GM13977 (cell line): ENCODE results near the gene CCNJL.

ENCODE experiments used
- DNase-seq: peaks from one replicate; pipeline ENCODE4 v3.0.0; 2012; ENCODE audit warnings: low spot score
- in situ Hi-C: fragments of 300-500 bp; cut with MboI; formaldehyde crosslinking; loops from one replicate; pipeline ENCODE4 v1.12.0; 2022; ENCODE audit warnings: low sequenced_read_pairs, low pct_unique_long_range_greater_than_20kb, mixed read lengths, inconsistent platforms; ENCODE audit not compliant: unreplicated experiment
- TF ChIP-seq, protein P1 (sequence below): IDR thresholded peaks from 2 replicates; pipeline ENCODE4 v1.5.1; 2012; ENCODE audit warnings: mild to moderate bottlenecking, control low read depth; ENCODE audit not compliant: insufficient read depth; ENCODE audit errors: extremely low read depth, missing control alignments

The CCNJL gene

GRCh38 chr5:160310552-160311295, 1.6 kb downstream of the CCNJL start:
- TF ChIP-seq, protein P1, sequence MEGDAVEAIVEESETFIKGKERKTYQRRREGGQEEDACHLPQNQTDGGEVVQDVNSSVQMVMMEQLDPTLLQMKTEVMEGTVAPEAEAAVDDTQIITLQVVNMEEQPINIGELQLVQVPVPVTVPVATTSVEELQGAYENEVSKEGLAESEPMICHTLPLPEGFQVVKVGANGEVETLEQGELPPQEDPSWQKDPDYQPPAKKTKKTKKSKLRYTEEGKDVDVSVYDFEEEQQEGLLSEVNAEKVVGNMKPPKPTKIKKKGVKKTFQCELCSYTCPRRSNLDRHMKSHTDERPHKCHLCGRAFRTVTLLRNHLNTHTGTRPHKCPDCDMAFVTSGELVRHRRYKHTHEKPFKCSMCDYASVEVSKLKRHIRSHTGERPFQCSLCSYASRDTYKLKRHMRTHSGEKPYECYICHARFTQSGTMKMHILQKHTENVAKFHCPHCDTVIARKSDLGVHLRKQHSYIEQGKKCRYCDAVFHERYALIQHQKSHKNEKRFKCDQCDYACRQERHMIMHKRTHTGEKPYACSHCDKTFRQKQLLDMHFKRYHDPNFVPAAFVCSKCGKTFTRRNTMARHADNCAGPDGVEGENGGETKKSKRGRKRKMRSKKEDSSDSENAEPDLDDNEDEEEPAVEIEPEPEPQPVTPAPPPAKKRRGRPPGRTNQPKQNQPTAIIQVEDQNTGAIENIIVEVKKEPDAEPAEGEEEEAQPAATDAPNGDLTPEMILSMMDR, result no peak
- in situ Hi-C loops, result no loop called here

GRCh38 chr5:160310140-160310539, 2.2 kb downstream of the CCNJL start:
- in situ Hi-C loops, result no loop called here
- DNase-seq, result no peak
- TF ChIP-seq, protein P1, result no peak

More at GRCh38 chr5:160310552-160311295, 1.6 kb downstream of the CCNJL start:
- no peak for DNase-seq

- TF ChIP-seq, protein P1, result no peak
- in situ Hi-C loops, result no loop called here
- DNase-seq, result no peak
Observed at GRCh38 chr5:160306696-160307095, 5.7 kb downstream of the CCNJL start.

DNA sequence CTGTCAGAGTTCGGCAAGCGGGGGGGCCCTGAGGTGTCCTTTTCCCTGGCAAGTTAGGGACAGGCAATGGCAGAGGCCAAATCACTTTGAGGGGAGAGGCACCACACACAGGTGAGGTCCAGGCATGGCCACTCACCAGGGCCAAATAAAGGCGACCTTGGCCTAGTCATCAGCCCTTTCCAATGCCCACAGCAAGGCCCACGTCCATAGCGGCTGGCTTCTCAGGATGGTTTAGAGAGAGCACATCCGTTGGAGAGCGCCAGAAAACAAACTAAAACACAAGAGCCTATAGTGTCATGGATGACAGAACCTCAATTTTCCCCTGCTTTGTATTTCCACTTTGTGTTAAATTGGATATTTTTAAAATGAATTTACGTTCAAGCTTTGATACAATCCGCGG, 7.0 kb downstream of the CCNJL start:
- in situ Hi-C loops, result no loop called here
- TF ChIP-seq, protein P1, result no peak
- no peak for DNase-seq

- in situ Hi-C loops, result no loop called here
- DNase-seq, result no peak
Observed at GRCh38 chr5:160303690-160304089, 8.7 kb downstream of the CCNJL start.

DNA sequence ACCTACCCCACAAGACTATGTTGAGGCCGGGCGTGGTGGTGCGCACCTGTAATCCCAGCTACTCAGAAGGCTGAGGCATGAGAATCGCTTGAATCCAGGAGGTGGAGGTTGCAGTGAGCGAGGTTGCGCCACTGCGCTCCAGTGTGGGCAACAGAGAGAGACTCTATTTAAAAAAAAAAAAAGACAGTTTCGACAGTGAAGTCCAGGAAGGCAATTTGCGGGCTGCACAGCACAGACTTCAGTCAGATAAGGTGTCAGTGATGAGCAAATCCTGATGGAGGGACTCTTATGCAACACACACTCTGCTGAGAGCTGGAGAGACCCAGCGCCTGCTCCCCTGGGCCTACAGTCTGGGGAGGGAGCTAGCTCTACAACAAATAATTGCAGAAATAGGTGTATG, 14.2 kb downstream of the CCNJL start:
- in situ Hi-C loops, result no loop called here

More at GRCh38 chr5:160303690-160304089, 8.7 kb downstream of the CCNJL start:
- TF ChIP-seq, protein P1, result no peak

More for the DNA sequence above, 14.2 kb downstream of the CCNJL start:
- TF ChIP-seq, protein P1, result no peak
- DNase-seq, result no peak
